ENCODE data around the gene PRKCH. TPM values are rescaled to one million over a fixed set of nuclear protein-coding genes. Genes with fewer than 3 reads are reported as not detected.

The PRKCH gene
- total RNA-seq, 2 donors from 2014 or later, result 24.6 to 73.6 TPM

GRCh38 chr14:61474015-61474414 lies 152.6 kb downstream of the PRKCH start:
- Histone ChIP-seq H3K4me1 (ENCODE audit: control insufficient read depth in 1 of 2, low read depth in 2 of 2) (peaks cover 54 to 72% of the 10 kb centered on the region in 2 donors), H3K36me3 (no peaks in the 10 kb centered on the region), H3K9me3 (no peaks in the 10 kb centered on the region), H3K27me3 (replicated peaks; ENCODE audit: insufficient read depth) (no peaks in the 10 kb centered on the region), H3K27ac (no peak overlapping the region), H3K4me3 (no peak overlapping the region)
- no peak for TF ChIP-seq CTCF (IDR thresholded peaks at IDR 0.05)
- DNase-seq (ENCODE audit: low spot score), result no peak
- no peak for ATAC-seq (ENCODE audit: insufficient number of reproducible peaks, low FRiP score, low read depth)

DNA sequence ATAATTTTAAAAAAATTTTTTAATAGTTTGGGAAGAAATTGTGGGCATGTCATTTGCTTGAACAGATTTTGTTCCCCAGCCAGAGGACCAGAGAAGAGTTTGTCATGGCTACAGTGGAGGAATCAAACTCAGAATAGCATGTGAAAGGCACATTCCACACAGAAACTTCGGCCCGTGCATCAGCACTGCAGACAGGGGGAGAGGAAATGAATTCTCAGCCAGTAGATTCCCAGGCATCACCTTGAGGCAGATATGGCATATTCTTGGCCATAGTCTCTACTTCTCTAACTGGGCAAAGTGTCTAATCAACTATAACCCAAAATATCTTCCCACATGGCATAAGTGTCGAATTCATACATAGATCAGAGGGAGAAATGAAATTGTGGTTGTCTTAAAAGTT lies 153.3 kb downstream of the PRKCH start:
- no peak for TF ChIP-seq CTCF (IDR thresholded peaks at IDR 0.05)
- Histone ChIP-seq H3K9me3 (no peaks in the 10 kb centered on the region), H3K4me3 (no peak overlapping the region), H3K36me3 (no peaks in the 10 kb centered on the region), H3K27ac (peak overlapping the region in 1 of 2 donors; percentile 14), H3K27me3 (replicated peaks; ENCODE audit: insufficient read depth) (no peaks in the 10 kb centered on the region), H3K4me1 (ENCODE audit: control insufficient read depth in 1 of 2, low read depth in 2 of 2) (peaks cover 54 to 77% of the 10 kb centered on the region in 2 donors)
- ATAC-seq (ENCODE audit: insufficient number of reproducible peaks, low FRiP score, low read depth) (no peak), DNase-seq (ENCODE audit: low spot score) (no peak)

- no peak for ATAC-seq (ENCODE audit: insufficient number of reproducible peaks, low FRiP score, low read depth)
- Histone ChIP-seq H3K36me3 (no peaks in the 10 kb centered on the region), H3K27ac (peak overlapping the region in 1 of 2 donors; percentile 77), H3K4me3 (no peak overlapping the region), H3K4me1 (ENCODE audit: control insufficient read depth in 1 of 2, low read depth in 2 of 2) (peaks cover 49 to 75% of the 10 kb centered on the region in 2 donors), H3K27me3 (replicated peaks; ENCODE audit: insufficient read depth) (no peaks in the 10 kb centered on the region), H3K9me3 (no peaks in the 10 kb centered on the region)
- DNase-seq (ENCODE audit: low spot score), result no peak
- peak; percentile 68 for TF ChIP-seq CTCF (IDR thresholded peaks at IDR 0.05)
Observed at GRCh38 chr14:61475316-61475715, 153.9 kb downstream of the PRKCH start.

DNA sequence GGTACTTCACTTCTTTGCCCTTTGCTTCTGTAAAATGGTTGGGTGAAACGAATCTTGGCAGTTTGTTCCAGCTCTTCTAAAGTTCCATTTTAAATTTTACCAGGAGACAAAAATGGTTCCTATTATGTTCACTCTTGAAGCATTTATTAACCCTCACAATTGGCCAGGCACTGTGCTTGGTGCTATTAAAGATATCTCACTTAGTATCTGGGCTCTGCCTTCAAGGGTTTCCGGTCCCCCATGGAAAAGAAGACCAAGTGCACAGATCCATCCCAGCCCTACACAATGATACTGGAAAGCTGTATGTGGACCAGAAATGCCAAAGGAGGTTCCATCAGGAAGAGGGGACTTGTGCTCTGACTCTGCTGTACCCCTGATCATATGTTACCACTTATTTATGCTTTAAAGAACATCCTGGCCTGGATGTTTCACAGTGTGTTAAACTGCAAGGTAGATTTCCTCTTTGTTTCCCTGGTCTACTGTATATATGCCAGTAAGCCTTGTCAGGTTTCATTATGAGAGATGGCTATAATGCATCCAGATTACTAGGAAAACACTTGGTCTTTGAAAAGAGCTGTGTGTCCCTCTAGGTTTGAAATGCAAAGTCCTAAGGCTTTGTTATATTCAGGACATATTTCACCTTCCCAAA lies 154.8 kb downstream of the PRKCH start:
- DNase-seq (ENCODE audit: low spot score) (no peak), ATAC-seq (ENCODE audit: insufficient number of reproducible peaks, low FRiP score, low read depth) (no peak)
- H3K36me3 ChIP-seq, result no peaks in the 10 kb centered on the region
- H3K4me3 ChIP-seq, result no peak overlapping the region
- peaks cover 44 to 67% of the 10 kb centered on the region in 2 donors for H3K4me1 ChIP-seq (ENCODE audit: control insufficient read depth in 1 of 2, low read depth in 2 of 2)
- TF ChIP-seq CTCF (IDR thresholded peaks at IDR 0.05), result no peak
- no peaks in the 10 kb centered on the region for H3K9me3 ChIP-seq
- peak overlapping the region; percentile 77 to 80 for H3K27ac ChIP-seq
- H3K27me3 ChIP-seq (replicated peaks; ENCODE audit: insufficient read depth), result no peaks in the 10 kb centered on the region

DNA sequence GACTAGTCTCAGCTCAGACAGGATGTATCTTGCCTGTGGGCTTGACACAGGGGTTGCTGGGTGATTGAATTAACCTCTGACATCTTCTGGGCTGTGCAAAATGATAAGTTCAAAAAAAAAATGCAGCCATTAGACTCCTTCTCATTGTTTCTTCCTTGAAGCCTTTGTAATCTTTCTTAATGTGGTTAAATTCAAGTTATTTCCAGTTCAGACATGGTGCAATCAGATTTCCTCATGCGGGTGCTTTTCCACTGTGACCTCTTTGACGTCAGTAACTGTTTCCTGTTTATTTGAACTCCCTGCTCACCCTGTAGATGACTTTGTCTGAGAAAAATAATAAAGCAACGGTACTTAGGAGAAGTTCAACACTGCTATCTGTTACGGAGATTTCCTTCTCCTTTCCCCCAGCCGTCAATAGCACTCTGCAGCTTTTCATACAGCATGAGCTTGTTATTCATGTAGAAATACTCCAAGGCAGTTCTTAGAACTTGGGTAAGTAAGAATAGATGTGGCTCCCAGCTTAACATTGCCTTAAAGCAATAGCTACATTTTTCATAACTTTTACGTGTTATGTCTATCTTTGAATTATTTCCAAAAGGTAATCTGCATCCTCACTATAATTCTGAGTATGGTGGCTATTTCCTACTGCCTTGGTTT lies 155.5 kb downstream of the PRKCH start:
- peaks cover 38 to 60% of the 10 kb centered on the region in 2 donors for H3K4me1 ChIP-seq (ENCODE audit: control insufficient read depth in 1 of 2, low read depth in 2 of 2)
- H3K4me3 ChIP-seq, result peak overlapping the region; percentile 32

More for the DNA sequence above, 155.5 kb downstream of the PRKCH start:
- no peak for TF ChIP-seq CTCF (IDR thresholded peaks at IDR 0.05)
- DNase-seq (ENCODE audit: low spot score), result no peak
- Histone ChIP-seq H3K27ac (peak overlapping the region; percentile 77 to 80), H3K27me3 (replicated peaks; ENCODE audit: insufficient read depth) (no peaks in the 10 kb centered on the region), H3K36me3 (no peaks in the 10 kb centered on the region), H3K9me3 (no peaks in the 10 kb centered on the region)
- ATAC-seq (ENCODE audit: insufficient number of reproducible peaks, low FRiP score, low read depth), result peak; percentile 43

All from thoracic aorta (tissue), 2 donors.